HG03442 (cell line): ENCODE results near the gene SGO1.

Experiments used
- ATAC-seq: cut with Tn5 transposase; IDR thresholded peaks from one replicate; pipeline ENCODE4 v1.9.1; 2021; ENCODE audit warnings: mild to moderate bottlenecking, moderate library complexity; ENCODE audit not compliant: unreplicated experiment

SGO1 gene

DNA sequence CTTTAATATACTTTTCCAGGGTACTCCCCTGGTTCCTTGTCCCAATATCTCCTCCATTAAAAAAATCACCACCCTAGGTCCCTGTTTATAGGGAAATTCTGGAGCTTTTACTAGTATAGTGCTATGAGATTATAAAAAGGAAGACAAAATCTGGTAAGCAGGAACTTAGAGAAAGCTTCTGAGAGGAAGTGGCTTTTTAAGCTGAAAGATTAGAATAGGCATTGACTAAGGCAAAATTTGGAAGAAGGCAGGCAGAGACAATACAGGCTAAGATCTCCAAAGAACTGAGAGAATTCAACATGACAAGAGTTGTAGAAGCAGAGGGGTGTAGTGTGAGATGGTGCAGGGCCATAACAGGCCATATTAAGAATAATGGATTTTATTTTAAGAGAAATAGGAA, 25.8 kb downstream of the SGO1 start:
- no peak for ATAC-seq

DNA sequence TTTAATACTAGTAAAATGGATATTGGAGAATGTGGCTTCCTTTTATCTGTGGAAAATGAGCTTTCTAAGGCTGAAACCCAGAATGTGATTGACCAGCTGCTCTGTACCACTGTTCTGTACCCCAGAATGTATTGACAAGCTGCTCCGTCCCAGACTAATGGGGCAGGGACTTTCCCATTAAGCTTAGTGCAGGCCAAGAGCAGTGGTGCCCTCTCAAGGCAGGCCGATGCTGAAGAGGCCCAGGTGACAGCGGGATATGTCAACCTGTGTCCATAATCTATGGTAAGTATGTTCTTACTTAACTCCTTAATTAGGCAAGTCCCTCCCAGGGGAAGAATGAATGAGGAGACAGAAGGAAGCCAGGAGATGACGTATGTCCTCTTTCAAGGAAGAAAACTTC, 31.1 kb downstream of the SGO1 start:
- peak; percentile 58 for ATAC-seq

DNA sequence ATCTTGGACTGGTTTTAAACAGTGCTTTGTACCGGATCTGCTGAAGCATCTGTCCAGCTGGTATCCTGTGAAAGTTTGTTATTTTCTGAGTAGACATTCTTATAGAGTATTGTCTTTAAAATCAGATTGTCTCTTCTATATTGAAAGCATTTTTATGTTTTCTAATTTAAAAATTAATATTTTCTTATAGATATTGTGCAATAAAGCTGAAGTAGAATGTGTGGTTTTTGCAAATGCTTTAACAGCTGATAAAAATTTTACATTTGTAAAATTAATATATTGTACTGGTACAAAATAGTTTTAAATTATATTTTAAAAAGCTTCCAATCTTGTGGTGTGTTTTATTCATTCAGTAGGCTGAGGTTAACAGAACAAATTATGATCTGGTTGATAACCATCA, 31.9 kb downstream of the SGO1 start:
- no peak for ATAC-seq

DNA sequence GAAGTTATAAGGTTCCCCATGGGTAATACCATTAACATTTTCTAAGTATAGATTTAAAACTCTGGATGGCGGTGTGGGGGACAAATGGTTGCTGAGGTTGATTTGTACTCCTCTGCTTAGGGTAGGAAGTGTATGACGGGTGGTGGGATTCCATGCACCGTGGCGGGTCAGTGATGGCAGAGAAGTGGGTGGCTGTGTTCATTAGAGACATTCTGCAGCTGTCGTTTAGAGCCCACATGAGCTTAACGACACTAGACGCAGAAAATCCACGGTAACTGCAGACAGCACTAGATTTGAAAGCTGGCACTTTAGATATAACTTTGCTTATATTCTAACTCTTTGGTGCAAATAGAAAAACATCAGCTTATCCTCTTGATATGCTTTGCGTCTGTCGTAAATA, 37.5 kb downstream of the SGO1 start:
- no peak for ATAC-seq

DNA sequence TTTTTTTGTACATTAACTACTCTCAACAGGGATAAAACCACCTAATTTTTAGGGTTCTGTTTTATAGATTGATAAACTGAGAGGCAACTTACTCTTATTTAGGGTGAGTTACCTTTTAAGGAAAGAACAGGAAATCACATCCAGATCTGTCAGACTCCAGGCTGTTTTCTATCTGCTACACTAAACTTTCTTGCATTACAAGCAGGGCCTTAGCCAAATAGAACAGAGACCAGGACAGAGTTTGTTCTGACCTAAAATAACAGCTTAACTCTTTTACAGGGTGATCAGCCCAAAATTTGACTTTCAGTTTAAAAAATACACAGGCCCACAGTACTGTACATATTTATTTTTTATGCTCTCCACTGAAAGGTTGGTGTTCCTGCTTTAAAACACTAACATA, 38.6 kb downstream of the SGO1 start:
- ATAC-seq: no peak

DNA sequence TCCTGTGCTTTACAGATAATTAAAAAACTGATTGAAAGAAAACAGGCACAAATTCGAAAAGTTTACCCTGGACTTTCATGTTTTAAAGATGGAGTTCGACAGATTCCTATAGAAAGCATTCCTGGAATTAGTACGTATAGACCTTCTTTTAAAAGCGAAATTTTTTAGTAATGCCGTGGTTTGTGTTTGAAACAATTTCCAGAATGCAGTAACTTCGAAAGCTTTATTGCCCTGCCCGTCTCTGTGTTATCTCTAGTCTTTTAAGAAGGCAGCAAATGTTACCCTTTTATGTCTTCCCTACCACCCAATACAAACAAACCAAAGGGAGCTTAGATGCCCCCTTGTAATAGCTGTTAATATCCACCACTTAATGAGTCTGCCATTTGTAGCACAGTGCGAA, 39.7 kb downstream of the SGO1 start:
- no peak for ATAC-seq

DNA sequence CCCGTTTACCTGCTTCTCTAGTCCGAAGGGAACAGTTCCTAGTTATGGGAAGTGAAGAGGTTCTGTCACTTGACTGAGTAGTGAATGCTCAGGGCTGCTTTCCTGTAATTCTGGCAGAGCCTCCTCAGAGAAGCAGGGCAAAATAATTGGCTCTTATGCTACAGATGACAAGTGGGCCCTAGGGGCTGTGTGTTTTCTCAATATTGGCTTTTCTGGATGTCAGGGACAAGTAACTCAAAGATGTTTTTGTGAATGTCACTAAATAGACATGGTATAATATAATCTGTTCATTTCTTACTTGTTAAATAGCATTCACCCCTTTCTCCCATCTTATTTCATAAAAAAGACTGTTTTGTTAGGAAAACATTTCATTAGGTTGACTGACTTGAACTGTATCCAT, 40.1 kb downstream of the SGO1 start:
- ATAC-seq: no peak

DNA sequence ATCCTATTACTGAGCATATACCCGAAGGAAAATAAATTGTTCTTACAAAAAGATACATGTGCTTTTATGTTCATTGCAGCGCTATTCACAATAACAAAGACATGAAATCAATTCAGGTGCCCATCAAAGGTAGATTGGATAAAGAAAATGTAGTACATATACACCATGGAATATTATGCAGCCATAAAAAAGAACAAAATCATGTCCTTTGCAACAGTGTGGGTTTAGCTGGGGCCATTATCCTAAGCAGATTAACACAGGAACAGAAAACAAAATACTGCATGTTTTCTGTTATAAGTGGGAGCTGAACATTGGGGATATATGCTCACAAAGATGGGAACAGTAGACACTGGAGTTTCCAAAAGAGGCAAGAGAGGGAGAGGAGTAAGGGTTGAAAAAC, 42.5 kb downstream of the SGO1 start:
- no peak for ATAC-seq

DNA sequence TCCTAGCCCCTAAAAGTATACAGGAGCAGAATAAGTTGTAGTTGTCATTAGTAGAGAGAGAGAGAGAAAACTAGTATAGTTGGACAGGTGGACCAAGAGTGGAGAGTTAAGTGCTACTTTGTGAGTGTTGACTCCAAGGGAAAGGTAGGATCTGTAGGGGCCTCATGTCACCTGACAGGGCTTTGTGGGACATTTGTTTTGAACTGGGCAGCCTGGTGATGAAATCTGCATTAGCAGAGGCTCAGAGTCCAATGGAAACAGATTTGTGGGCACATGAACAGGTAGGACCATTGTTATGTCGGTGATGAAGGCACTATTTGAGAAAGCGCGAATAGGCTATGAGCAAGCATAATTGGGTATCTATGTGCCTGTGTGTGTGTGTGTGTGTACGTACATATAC, 43.5 kb downstream of the SGO1 start:
- ATAC-seq: no peak

DNA sequence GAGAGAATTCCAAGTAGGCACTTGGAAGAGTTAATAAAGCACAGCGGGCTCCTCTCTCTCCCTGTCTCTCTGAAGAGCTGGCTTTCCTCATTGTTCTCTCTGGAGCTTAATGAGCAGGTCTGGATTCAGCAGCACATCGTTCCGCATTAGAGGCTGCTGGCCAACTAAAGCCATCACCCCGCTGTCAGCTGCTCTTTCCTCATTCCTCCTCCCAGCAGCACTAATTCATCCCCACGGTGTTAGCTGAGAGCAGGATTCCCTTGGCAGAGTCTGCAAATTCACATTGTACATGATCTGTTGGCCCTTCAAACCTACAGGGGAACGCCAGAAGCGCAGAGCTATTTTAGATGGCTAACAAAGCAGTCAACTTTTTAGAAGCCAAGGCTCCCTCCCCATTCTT, 44.2 kb downstream of the SGO1 start:
- no peak for ATAC-seq

DNA sequence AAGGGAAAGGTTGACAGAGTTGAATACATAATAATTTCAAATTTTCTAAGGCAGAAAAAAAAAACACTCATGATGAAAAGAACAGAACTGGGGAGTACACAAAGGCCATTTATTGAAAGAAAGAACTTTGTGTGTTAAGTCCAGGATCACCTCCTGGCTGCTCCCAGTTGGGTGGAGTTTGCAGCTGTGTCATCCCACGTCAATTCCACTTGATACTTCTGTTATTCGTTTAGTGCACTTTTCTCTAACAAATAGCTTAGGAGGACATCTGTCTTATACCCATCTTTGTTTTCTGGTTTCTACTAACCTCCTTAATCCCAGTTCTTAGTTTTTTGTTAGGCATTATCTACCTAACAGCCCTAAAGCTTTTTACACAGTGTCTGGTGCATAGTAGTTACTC, 44.7 kb downstream of the SGO1 start:
- ATAC-seq: no peak

DNA sequence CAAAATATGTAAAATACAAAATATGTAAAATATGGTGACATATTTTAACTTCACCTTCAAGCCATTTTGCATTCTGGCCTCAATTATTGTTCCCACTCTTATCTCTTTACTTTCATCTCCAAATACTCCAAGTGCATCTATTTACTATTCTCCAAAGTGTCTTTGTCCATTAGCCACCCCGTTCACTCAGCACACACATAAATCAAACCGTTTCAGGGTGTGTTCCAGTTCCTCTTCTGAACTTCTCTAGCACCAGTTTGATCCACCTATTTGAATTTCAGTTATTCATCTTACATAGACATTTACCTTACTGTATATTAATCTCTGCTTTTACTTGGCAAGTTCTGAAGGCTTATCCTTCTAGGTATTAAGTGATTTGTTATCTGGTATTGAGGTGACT, 45.1 kb downstream of the SGO1 start:
- ATAC-seq: no peak

DNA sequence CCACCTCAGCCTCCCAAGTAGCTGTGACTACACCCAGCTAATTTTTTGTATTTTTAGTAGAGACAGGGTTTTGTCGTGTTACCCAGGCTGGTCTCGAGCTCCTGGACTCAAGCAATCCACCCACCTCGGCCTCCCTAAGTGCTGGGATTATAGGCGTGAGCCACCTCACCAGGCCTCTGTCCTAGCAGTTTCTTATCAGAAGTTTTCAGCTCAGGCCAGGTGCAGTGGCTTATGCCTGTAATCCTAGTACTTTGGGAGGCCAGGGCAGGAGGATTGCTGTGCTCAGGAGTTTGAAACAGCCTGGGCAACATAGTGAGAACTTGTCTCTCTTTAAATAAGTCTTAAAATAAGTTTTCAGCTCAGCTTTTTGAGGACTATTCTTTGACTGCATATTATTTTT, 48.4 kb downstream of the SGO1 start:
- ATAC-seq: no peak

DNA sequence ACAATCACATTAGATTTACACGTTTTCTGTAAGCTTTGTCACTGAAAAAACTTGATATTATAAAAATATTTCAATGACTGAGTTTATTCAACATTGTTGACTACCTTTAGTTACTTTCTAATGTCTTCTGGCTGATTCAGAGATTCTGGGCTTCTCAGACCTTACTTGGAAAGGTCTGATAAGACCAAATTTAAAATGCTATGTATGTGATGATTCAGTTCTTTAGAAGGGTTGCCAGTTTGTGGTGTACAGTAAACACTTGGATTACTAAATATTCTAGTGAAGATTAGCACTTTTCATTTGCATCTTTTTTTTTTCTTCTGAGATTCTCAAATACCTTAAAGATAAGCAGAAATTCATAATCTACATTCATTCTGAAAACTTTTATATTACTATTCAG, 49.8 kb downstream of the SGO1 start:
- ATAC-seq: no peak

DNA sequence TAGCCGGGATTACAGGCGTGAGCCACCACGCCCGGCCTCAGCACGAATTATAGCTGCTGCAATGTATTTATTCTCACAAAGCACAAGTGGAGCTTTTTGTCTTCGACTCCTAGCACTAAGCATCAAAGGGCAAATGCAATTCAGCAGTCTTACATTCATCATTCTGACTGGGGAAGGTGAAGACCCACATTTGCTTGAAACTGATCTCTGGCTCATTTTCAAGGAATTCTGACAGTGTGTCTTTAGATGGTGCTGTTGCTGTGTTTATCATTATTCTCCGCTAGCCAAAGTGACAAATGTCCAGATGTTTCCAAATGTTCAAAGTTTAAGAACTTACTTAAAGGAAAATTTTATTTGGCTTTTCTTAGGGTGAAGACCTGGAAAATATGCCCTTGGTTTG, 55.9 kb downstream of the SGO1 start:
- no peak for ATAC-seq

DNA sequence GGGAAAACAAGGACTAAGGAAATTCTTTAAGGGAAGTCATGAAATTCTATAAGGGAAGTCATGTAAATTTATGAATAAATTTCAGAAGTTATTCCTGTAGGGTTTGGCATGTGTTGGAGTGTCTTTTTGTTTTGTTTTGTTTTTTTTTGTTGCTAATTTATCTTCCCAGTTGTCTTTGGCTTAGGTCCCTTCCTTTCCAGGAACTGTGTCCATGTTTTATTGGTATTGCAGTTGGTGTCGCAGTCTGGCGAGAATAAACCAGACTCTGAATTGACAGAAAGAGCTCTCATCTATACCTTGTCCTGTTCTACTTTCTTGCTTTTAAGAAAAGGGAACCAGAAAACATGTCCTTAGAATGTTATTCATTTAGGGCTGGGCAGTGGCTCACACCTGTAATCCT, 57.6 kb downstream of the SGO1 start:
- ATAC-seq: no peak

DNA sequence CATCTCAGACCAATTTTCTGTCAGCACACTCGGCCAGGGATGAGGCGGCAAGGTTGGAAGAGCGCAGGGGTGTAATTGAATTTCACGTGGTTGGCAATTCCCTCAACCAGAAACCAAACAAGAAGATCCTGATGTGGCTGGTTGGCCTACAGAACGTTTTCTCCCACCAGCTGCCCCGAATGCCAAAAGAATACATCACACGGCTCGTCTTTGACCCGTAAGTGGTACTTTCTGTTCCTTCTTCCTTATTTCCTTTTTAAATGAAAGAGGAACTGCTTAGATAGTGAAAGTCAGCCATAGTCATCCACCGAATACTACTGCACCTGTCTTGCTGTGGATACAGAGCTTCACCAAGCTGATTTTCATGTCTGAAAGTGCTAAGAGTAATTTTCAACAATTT, 60.1 kb downstream of the SGO1 start:
- peak; percentile 100 for ATAC-seq

DNA sequence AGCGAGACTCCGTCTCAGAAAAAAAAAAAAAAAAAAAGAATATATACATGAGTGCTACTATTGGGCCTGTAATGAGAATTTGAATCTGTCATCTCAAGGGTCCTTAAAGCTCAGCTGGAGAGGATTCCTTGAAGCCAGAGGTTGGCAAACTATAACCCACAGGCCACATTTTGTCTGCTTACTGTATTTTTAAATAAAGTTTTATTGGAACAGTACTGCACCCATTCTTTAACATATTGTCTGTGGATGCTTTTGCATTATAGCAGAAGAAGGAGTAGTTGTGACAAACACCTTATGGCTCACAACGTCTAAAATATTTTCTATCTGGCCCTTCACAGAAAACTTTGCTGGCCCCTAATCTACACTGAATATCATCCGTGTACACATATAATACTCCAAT, 60.7 kb downstream of the SGO1 start:
- no peak for ATAC-seq

DNA sequence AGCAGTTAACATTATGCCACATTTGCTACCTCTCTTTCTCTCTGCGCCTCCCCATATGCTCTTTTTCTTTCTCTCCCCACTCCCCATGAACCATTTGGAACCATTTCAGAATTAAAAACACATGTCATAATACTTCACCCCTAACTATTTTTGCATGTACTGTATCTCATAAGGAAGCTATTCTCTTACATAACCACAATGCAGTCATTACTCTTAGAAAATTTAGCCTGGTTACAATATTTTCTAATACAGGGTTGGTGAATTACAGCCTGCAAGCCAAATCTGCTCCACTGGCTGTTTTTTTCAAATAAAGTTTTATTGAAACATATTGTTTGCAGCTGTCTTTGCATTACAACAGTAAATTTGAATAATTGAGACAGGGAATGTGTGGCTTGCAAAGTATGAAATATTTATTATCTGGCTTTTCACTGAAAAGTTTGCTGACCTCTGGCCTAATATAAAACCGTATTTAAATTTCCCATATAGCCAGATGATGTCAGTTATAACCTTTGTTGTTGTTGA, 62.8 kb downstream of the SGO1 start:
- no peak for ATAC-seq

DNA sequence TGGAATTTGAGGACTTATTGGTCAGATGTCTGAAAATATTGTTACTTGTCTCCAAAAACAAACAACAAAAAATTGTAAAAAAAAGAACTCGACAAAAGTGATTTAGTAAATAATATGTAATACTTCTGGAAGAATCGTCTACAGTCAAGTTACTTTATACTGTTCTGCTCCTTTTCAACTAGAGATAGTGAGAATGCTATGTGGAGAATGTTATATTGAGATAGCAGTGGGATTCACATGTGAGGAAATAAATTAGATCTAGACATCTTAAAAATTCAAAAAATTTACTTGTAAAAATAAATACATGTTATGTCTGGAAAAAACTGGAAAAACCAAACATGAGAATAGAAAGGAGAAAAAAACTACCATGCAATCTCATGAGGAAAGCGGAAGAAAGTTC, 64.9 kb downstream of the SGO1 start:
- ATAC-seq: no peak
